ENCODE measurements around the gene PRKAB1.
A peak's percentile ranks its signal among the peaks of the same experiment; 100 is the strongest.

PRKAB1 gene

DNA sequence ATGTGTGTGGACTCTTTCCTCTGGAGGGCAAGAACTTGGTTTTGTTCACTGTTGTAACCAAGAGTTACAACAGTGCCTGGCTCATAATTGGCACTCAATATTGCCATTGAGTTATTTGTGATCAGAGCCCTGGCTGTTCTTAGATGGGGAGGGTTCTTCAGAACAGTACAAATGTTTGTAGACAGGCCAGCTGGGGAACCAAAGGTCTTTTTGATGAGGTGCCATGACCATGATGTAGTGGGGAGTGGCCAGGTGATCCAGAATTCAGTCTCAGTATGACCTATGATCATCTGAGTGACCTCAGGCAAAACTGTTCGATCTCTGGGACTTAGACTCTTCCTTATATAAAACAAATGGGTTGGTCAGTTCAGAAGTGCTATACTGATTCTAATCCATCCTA lies 3.3 kb upstream of the PRKAB1 start:
- no peak for DNase-seq

DNA sequence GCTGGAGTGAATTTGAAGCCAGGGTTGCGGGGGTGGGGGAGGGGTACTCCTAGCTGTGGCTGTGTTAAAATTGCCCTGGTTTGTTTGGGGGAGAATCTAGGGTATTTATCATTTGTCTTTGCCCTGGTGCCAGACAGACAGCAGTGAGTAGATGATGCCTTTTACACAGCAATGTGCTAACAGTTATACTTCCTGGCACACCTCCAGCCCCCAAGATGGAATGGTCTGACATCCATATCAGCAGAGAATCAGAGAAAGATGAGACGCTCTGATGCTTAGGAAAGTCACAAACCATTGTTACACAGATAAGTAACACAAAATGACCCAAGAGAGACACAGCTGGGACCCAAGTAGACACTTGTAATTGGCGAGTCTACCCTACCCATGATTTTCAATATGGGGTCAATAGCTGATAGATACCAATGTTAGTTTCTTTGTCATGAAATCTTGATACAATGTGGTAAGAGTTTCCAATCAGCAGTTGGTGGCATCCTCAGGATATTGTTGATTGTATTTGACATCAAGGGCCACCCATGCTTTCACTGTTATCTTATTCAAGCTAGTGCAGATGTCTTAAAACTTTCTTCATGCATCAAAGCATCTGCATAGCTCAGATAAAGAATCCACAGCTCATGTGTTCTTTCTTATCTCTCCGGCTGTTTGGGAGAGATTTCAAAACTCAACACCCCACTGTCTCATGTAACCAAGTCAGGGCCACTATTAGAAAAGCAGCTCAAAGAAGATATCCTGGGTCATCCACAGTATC lies 2.6 kb upstream of the PRKAB1 start:
- no peak for DNase-seq

DNA sequence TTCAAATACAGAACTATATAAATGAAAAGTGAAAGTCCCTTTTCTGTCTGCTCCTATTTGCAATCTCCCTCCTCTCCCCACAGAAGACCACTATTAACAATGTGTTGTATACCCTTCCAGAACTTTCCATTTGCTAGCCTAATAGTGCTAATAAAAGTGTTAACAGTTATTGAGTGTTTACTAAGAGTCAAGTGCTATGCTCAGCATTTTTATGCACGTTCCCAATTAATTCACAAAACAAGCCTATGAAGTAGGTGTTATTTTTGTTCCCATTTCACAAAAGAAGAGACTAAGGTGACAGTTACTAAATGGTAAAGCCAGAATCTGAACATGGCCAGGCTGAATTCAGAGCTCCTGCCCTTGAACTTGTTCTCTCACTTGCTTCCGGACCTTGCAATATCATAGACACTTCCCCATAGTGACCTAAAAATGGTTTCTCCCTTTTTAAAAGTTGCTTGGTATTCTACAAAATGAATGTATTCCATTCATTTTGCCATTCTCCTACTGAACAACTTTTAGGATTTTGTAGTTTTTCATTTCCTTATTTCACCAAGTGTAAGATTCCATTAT lies 1.6 kb upstream of the PRKAB1 start:
- no peak for DNase-seq

DNA sequence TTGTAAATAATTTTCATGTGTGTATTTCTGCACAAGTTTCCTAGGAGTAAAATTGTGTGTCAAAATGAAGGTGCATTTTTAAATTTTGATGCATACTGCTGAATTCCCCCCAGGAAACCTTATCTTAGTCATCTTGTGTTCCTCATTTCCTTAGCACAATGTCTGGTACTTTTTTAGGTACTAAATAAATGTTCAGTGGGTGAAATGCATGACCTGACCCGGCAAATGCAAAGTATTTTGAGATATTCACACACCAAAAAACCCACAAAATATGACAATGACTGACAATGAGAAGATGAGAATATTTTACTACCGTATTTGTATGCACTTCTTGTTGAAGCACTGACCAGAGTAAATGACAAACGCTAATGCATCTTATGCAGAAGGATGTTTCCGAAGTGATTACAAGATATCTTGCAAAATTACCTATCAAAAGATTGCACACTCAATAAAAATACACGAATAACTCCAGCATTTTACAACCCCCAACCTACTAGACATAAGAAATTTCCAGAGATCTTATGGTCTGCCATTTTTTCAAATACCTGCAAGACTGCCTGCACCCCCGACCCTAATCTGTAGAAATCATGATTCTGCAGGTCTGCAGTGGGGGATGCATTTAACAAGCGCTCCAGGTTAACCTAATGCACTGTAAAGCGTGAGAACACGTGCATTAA lies 895 bp upstream of the PRKAB1 start:
- no peak for DNase-seq

DNA sequence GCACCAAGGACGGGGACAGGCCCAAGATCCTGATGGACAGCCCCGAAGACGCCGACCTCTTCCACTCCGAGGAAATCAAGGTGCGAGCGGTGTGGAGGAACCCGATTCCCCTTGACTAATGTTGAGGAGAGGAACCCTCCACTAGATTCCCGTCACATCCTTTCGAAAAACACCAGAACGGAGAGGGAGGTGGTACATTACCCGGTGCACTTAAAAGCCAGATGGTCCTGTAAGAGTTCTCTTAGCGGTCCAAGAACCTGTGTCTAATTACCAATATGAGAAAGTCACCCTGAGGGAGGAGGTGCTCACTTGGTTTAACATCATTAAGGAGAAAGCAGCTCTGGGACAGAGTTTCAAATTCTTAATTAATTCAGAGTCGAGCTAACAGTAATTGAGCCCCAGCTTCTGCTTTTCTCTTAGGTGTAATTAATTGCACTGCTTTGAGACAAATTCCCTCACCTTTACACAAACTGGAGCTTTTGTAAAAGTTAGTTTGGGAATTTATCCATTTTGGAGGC lies 450 bp downstream of the PRKAB1 start:
- peak; percentile 23 for DNase-seq

DNA sequence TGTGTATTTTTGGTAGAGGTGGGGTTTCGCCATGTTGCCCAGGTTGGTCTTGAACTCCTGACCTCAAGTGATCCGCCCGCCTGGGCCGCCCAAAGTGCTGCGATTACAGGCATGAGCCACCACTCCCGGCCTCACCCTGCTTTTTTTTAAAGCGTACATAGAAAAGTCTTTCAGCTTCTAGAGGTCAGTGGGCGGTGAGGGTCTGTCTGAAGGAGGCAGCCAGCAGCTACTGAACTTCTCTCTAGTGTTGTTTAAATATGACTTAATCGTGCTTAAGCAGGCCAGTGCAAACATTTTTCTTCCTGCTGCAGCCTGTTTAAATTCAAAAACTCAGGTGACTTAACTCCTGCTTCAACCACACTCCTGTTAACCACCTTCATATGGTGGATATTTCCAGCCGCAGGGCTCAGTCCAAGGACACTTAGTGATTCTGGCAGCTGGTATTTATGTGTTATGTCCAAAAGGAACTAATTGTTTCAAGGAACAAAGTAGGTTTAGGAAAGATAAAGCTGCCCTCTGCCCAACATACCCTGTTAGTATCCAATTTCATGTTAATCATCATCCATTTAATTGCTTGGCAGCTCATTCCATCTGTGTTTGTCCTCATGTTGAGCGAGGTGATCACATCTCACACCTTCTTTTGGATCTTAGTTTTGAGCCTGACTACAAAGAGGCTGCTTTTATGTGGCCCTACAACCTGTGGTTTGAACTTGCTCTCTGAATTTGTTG lies 2.0 kb downstream of the PRKAB1 start:
- DNase-seq, result no peak

DNA sequence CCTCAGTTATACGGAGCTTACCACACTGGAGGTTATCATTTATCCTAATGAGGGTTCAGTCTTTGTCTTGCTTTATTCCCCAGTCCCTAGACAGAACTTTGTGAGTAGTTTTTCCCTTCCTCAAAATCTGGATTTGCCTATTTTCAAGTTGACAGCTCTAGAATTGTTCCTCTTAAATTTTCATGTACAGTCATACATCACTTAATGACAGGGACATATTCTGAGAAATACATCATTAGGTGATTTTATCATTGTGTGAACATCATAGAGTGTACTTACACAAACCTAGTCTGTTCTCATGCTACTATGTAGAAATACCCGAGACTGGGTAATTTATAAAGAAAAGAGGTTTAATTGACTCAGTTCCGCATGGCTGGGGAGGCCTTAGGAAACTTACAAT lies 3.1 kb downstream of the PRKAB1 start:
- no peak for DNase-seq

DNA sequence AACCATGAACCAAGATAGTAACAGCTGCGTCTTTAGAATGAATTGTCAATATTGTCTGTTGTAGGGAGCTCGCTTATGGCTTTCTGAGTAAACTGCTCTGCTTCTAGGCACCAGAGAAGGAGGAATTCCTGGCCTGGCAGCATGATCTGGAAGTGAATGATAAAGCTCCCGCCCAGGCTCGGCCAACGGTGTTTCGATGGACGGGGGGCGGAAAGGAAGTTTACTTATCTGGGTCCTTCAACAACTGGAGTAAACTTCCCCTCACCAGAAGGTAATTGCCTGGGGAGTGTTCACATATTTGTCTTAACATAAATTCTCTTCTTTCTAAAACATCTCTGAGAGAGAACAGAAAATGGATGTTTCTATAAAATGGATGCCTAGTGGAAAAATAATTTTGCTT lies 4.3 kb downstream of the PRKAB1 start:
- DNase-seq, result no peak

DNA sequence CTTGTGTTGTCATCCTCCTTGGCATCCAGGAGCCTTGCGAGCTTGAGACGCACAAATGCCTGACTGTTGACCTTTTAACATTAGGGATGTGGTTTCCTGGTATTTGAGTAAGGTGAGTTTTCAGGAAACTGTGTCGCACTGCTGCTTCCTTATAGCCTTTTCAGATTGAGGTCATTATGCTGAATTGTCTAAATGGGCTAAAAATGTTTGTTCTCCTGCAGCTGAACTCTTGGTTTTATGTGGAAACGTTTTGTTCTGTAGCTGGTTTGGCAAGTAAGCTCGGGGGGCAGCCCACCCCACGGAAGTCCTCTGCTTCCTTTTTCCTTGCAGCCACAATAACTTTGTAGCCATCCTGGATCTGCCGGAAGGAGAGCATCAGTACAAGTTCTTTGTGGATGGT lies 5.7 kb downstream of the PRKAB1 start:
- no peak for DNase-seq

DNA sequence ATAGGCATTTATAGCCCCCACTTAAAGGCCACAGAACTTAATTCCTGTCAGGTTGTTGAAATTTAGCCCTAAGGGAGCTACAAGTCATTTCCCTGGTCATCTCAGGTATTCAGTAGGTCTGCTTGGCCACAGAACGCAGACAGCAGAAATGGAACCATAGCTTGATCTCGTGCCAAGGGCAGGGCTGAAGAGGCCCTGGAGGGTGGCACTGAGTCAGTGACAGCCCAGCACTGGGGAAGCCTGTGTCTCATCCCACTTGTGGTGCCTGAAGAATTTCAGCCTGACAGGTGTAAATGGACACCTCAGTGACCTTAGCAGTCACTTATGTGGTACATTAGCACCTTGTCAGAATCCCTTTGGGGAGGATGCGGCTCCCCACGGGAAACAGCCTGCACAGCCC lies 6.6 kb downstream of the PRKAB1 start:
- DNase-seq, result no peak

DNA sequence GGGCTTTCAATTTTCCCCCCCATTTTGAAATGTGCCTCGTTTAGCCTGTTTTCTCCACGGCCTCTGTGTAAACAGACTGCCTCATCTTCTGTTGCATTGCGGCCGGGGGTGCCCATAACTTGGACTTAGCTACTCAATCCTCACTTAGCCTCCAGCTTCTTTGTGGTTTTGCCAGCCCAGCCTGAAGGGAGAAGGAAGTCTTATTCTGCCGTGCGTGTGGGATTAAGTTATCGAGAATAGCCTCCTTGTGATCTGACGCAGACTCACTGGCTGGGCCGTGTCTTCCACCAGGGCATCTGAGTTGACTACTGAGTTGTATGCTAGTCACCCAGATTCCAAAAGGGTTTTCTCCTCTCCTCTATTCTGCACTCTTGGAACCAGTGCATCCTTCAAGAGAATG lies 8.1 kb downstream of the PRKAB1 start:
- DNase-seq, result no peak

DNA sequence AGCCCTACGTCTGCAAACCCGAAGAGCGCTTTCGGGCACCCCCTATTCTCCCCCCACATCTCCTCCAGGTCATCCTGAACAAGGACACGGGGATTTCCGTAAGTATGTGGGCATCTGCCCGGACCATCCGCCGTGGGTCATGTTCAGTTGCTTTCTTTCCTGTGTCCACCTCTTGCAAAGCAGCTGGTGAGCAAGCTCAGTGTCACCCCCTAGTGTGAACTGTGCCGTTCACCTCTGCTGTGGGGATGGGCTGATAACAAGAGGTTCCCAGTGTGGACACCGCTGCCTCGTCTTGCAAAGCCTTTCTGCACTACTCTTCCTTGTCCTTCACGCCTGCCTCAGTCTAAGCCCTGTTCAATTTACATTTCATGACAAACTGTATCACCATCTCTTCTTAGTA lies 8.6 kb downstream of the PRKAB1 start:
- no peak for DNase-seq

DNA sequence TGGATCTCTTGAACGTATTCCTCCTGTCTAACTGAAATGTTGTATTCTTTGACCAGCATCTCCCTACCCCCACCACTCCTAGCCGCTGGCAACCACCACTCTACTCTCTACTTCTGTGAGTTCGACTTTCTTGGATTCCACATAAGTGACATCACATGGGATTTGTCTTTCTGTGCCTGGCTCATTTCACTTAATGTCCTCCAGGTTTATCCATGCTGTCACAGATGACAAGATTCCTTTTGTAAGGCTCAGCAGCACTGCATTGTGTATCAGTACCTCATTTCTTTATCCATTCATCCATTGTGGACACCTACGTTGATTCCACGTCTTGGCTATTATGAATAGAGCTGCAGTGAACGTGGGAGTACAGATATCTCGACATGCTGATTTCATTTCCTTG lies 10.5 kb downstream of the PRKAB1 start:
- no peak for DNase-seq

DNA sequence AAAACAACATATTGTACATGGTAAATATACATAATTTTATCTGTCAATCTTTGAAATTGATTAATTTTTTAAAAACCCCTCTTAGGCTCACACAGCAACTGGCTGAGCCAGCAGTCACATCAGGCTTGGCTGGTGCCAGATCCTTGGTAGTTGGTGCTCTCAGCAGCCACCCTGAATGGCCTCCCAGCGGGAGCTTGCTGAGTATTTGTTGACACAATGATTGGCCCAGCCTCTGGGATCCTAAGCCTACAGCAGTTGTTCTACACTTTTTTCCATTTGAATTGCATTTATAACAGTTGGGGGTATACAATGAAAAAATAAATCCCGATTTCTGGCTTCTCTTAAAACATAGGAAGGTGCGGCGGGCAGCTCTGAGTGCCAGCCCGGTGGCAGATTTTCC lies 11.1 kb downstream of the PRKAB1 start:
- DNase-seq, result peak; percentile 49

DNA sequence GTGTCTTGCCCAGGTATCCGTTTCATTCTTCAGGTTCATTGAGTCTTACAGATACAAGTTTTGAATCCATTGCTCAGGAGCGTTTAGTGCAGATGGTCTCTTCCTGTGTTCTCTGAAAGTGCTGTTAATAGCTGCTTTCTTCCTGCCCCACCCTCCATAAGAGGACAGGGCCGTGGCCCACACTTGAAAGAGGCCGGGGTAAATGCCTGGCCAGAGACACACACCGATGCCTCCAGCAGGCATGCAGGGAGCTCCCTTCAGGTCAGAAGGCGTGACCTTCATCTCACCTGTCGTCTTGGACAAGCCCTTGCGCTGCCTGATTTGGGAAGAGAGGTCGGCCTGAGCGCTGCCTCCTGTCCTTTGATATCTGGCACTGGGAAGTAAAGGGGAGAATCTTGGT lies 11.6 kb downstream of the PRKAB1 start:
- DNase-seq, result no peak

DNA sequence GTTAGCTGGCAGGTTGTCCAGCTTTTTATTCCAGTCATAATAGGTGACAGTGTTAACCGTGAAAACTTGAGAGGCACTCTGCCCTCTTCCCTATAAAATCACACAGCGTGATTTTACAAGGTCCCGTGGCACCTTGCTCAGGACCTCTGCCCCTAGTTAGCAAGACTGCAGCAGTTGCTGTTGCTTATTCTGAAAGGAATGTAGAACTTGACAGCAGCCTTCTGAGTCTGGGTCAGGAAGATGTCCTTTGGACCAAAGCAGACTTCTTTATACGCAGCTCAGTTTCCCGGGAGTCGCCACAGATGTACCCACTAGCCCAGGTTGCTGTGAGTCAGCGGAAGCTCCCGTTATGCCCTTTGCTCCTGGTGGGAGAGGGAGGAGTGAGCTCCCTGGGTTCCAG lies 13.2 kb downstream of the PRKAB1 start:
- DNase-seq, result no peak

DNA sequence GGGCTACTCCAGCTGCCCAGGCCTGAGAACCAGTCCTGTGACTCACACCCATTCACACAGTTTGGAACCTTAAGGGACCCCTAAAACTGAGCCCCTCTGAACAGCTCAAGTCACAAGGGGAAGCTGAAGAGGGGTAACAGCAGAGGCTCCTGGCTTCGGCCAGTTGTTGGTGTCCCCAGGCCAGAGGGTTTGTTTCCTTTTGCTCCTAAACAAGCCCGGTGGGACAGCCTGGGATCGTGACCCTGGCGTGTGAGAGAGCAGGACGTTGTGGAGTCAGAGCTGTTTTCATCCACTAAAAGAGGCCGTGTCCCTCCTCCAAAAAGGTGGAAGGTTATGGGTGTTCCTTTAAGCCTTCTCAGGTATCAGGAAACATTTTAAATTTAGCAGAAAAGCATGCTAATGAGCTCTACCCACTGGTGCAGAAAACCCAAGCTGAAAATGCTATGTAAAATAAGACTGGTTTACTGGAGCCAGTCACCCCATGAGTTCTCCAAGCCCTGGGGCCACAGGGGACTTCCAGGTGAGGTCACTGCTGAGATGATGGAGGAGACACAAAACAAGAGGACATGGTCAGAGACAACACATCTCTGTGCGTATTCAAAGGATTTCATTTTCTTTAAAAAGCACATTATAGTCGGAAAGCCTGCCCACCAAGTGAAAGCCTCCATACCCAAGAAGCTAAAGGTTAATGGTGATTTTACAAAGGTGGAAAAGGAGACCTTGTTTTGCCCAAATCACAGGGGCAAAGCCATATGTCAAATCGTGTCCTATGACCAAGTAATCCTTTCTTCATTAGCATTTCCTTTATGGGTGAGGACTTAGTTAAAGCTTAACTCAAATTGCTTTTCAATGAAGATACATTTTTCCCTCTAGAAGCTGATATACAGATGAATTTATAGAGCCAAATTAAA lies 14.1 kb downstream of the PRKAB1 start:
- no peak for DNase-seq

DNA sequence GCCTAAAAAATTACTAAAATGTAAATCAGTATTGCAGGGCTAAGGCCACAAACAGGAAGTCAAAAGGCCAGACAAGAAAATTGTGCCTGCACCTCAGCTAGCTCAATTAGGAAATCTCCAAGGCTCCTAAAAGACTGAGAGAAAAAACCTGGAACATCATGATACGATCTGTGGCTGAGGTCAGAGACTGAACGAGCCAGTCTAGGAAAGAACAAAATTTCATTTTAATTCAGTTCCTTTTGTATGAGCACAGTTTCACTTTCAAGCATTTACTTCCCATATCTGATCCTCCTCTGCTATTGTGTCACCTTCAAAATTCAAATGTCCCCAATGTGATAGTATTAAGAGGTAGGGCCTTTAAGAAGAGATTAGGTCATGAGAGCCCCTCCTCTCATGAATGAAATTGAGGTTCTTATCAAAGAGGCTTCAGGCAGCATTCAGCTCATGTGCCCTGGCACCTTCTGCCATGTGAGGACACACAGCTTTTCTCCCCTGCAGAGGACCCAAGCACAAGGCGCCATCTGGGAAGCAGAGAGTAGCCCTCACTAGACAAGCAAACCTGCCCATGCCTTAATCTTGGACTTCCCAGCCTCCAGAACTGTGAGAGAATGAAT lies 14.8 kb downstream of the PRKAB1 start:
- no peak for DNase-seq

DNA sequence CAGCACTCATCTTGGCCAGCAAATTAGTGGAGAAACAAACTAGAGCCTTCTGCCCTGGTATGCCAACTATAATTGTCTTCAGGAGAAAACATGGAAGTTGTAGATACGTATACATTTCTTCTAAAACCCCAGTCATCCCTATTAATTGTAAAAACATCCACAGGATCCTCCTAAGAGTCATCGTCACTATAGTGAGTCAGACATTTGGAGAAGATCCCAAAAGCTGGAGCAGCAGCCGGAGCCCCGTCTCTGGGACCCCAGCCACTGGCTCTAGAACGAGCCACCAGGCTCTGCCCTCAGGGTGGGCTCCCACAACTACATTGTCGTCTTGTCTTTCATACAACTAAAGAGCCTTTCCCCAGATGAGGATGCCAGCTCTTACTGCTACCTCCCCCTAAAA lies 15.5 kb downstream of the PRKAB1 start:
- DNase-seq, result no peak

DNA sequence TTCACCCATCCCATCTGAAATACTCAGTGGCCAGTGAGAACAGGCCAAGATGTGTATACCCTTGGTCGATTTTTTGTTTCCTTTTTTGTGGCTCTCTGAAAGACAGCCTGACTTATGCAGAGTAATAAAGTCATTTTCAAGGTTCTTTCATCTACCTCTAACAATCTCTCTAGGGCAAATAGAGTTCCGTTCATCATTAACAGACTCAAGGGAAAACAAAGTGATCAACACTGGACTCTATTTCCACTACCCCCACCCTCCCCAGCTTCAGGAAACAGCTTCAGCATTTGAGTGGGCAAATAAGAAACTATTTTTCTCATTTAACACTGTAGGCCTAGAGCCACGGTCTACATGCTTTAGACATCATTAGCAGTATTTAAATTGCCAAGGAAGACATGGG lies 15.9 kb downstream of the PRKAB1 start:
- no peak for DNase-seq

DNA sequence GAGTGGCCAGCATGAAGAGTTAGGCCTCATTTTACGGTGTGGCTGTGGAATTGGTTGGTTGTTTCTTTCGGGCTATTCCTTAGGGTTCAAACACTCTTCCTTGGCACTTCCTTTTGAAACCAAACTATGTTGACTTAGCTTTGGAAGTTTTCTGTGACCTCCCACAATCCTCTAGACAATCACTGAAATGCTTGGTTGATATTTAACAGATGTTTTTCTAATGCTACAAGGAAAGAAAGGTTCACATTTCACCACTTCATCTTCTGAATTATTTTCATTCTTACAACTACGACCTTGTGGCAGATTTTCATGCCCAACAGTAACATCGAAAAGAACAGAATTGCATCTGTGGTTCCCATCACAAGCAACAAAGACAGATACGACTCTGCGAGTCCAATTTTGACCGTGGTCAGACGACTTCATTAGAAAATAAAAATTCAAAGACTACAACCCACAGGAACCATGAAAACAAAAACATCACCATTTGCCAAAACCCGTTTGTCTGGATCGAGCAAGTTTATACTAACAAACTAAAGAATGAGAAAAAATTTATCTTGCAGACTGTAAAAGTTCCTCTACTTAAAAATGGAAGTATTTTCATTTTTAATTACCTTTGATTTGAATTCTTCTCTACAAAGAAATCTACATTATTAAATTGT lies 16.9 kb downstream of the PRKAB1 start:
- no peak for DNase-seq

DNA sequence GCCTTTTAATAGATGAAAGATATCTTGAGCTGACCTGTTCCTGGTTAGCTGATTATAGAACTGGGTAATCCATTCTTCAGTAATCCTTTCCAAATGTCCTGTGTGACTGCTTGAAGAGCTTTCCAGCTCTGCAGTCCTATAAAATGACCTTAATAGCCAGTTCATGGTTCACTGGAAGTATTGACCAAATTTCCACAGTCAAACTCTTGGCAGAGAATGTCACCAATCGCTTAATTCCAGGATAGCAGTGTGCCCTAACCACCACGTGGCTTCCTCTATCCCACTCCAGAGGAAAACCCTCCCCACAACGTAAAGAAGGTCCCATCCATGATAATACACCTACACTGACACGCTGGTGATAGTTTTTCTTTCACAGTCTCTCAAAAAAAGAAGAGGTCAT lies 17.4 kb downstream of the PRKAB1 start:
- no peak for DNase-seq

All from DMS79 treated with DMSO at 0.1 percent for 48 hours (cell line).